HG03139 (cell line): ENCODE measurements around the gene MYOZ2.

ENCODE experiments used
- ATAC-seq: cut with Tn5 transposase; IDR thresholded peaks from one replicate; pipeline ENCODE4 v1.9.1; 2021; ENCODE audit not compliant: unreplicated experiment

Gene MYOZ2

DNA sequence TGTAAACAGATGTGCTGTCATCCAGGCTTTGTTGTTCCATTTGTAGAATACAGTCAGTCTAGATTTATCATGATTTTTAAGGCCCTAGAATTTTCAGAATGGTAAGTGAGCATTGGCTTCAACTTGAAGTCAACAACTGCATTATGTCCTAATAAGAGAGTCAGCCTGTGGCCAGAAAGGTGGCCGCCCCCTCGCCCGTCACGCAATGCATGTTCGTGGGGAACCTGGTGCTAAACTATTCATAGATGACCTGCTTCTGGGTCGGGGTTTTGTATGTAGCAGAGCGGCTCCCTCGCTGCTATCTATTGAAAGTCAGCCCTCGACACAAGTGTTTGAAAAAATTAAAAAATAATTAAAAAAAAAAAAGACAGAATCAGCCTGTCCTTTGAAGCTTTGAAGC is 101.6 kb downstream of the MYOZ2 start:
- no peak for ATAC-seq
